NCI-H524 (cell line): ENCODE data around the gene LGALS4.
"Not testable (repeated sequence)": the region's sequence is repeated elsewhere in the genome, so short reads cannot be mapped to it uniquely, and the experiment has no call there.

Experiments used
- DNase-seq, 2 experiments: peaks; one replicate each; lab custom pipeline; 2025; lab: John Stamatoyannopoulos, UW

LGALS4 gene

GRCh38 chr19:38770228-38770948, 42.4 kb downstream of the LGALS4 start:
- not testable (repeated sequence) for DNase-seq

GRCh38 chr19:38769635-38770211, 43.0 kb downstream of the LGALS4 start:
- DNase-seq = no peak

- no peak for DNase-seq
Measured at GRCh38 chr19:38766276-38767047, 46.3 kb downstream of the LGALS4 start.

- DNase-seq = no peak
Measured at GRCh38 chr19:38765214-38765613, 47.5 kb downstream of the LGALS4 start.

- no peak for DNase-seq
Measured at GRCh38 chr19:38763795-38764220, 48.9 kb downstream of the LGALS4 start.

GRCh38 chr19:38761884-38762389, 50.8 kb downstream of the LGALS4 start:
- DNase-seq = not testable (repeated sequence)

- DNase-seq = not testable (repeated sequence)
Measured at GRCh38 chr19:38760805-38761517, 51.8 kb downstream of the LGALS4 start.

- DNase-seq = no peak
Measured at GRCh38 chr19:38759590-38760003, 53.1 kb downstream of the LGALS4 start.

- DNase-seq = not testable (repeated sequence)
Measured at GRCh38 chr19:38754196-38754595, 58.5 kb downstream of the LGALS4 start.

- DNase-seq = not testable (repeated sequence)
Measured at GRCh38 chr19:38753783-38754182, 59.0 kb downstream of the LGALS4 start.
